Nephron progenitor cell (in vitro differentiated cells): ENCODE results near the gene FRMD1.

Source experiments
- DNase-seq: peaks from one replicate; pipeline ENCODE4 v3.0.0; 2021
- H3K27ac Mint-ChIP-seq: 2 replicates; pipeline ENCODE4 v1.8.0; 2021; ENCODE audit warnings: mild to moderate bottlenecking, moderate library complexity, mixed read lengths
- H3K27me3 Mint-ChIP-seq: 2 replicates; pipeline ENCODE4 v1.8.0; 2021; ENCODE audit warnings: mild to moderate bottlenecking, low read depth, mixed read lengths; ENCODE audit not compliant: poor library complexity
- H3K36me3 Mint-ChIP-seq: 2 replicates; pipeline ENCODE4 v1.8.0; 2021; ENCODE audit warnings: low read depth, mixed read lengths
- H3K4me1 Mint-ChIP-seq: 2 replicates; pipeline ENCODE4 v1.8.0; 2021; ENCODE audit warnings: mixed read lengths
- H3K4me3 Mint-ChIP-seq: 2 replicates; pipeline ENCODE4 v1.8.0; 2021; ENCODE audit warnings: mild to moderate bottlenecking, moderate library complexity, mixed read lengths
- H3K9me3 Mint-ChIP-seq: 2 replicates; pipeline ENCODE4 v1.8.0; 2021; ENCODE audit warnings: mild to moderate bottlenecking, moderate library complexity, mixed read lengths
- TF ChIP-seq, protein P1 (sequence below): fragments of 200-600 bp; sonication (generic); IDR thresholded peaks from 2 replicates; pipeline ENCODE4 v1.5.0; 2021; ENCODE audit warnings: antibody characterized with exemption

Gene FRMD1

DNA sequence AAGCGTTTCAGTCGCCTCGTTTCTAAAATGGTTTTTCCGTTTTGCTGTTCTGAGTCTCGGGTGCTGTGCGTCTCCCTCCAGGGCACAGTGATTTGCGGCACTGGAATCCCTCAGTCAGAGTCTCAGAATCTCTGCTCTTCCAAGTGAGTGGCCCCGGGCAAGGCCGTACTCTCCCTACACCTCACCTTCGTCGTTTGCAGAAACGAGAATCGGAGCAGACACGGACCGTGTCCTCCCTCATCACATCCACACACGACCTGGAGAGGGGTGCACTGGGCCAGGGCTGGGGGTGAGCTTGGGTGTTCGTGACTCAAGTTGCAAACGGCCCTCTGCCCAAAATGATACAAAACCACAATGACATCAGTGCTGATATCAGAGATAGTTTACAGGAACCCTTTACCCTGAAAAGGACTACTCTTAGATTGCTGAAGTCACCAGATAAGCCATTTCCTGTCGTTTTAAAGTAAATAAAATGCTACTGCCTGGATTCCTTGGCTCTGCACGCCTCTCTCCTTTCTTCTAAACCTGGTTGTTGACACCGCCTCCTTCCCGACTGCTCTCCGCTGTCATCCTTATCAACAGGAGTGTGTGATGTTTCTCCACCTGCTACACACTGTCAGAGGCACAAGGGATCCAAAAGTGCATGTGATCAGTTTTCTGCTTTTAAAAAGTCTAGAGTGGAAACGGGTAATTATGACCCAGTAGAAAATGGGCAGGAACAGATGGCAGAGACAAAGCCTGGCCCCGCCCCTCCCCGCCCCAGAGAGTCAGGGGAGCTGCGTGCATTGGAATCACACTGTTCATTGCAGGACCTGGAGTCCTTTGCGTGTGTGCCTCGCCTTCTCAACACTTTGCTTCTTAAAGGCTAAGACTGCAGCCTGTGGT, 43.1 kb downstream of the FRMD1 start:
- H3K36me3 Mint-ChIP-seq: peaks cover 24% of the 10 kb centered on the region
- peak overlapping the region; percentile 81 for H3K4me3 Mint-ChIP-seq
- TF ChIP-seq, protein P1, sequence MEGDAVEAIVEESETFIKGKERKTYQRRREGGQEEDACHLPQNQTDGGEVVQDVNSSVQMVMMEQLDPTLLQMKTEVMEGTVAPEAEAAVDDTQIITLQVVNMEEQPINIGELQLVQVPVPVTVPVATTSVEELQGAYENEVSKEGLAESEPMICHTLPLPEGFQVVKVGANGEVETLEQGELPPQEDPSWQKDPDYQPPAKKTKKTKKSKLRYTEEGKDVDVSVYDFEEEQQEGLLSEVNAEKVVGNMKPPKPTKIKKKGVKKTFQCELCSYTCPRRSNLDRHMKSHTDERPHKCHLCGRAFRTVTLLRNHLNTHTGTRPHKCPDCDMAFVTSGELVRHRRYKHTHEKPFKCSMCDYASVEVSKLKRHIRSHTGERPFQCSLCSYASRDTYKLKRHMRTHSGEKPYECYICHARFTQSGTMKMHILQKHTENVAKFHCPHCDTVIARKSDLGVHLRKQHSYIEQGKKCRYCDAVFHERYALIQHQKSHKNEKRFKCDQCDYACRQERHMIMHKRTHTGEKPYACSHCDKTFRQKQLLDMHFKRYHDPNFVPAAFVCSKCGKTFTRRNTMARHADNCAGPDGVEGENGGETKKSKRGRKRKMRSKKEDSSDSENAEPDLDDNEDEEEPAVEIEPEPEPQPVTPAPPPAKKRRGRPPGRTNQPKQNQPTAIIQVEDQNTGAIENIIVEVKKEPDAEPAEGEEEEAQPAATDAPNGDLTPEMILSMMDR: no peak
- H3K9me3 Mint-ChIP-seq: peaks cover 63% of the 10 kb centered on the region
- H3K27ac Mint-ChIP-seq: peak overlapping the region; percentile 68
- no peak for DNase-seq
- peaks cover 29% of the 10 kb centered on the region for H3K4me1 Mint-ChIP-seq
- peaks cover 26% of the 10 kb centered on the region for H3K27me3 Mint-ChIP-seq

- Mint-ChIP-seq H3K9me3 (peaks cover 56% of the 10 kb centered on the region), H3K27ac (peak overlapping the region; percentile 68), H3K27me3 (peaks cover 26% of the 10 kb centered on the region), H3K36me3 (peaks cover 24% of the 10 kb centered on the region), H3K4me1 (peaks cover 34% of the 10 kb centered on the region), H3K4me3 (peak overlapping the region; percentile 81)
- TF ChIP-seq, protein P1: no peak
- DNase-seq: peak; percentile 73
These were observed 43.8 kb downstream of the FRMD1 start for GRCh38 chr6:168035098-168035660.

- TF ChIP-seq, protein P1: no peak
These were observed 44.5 kb downstream of the FRMD1 start for GRCh38 chr6:168034537-168034936.

DNA sequence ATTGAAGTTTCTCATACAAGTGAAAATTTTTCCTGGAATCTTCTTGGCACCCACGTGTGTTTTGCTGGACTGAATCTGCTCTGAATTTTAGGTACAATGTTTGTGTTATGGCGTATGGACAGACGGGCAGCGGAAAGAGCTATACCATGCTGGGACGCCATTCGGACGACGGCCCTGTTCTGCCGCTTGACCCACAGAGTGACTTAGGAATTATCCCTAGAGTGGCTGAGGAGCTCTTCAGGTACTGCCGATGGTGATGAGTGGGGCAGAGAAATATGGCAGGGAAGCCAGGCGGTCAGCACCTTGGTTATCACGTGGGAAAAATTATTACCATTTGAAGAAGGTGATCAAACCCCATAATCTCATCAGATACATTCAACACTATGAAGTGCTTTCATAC, 45.2 kb downstream of the FRMD1 start:
- peaks cover 34% of the 10 kb centered on the region for H3K4me1 Mint-ChIP-seq
- H3K4me3 Mint-ChIP-seq: no peak overlapping the region

More at GRCh38 chr6:168034537-168034936, 44.5 kb downstream of the FRMD1 start:
- DNase-seq: no peak
- H3K9me3 Mint-ChIP-seq: peaks cover 50% of the 10 kb centered on the region
- peaks cover 24% of the 10 kb centered on the region for H3K36me3 Mint-ChIP-seq
- H3K4me3 Mint-ChIP-seq: peak overlapping the region; percentile 81
- no peak overlapping the region for H3K27ac Mint-ChIP-seq
- H3K4me1 Mint-ChIP-seq: peaks cover 34% of the 10 kb centered on the region
- peaks cover 26% of the 10 kb centered on the region for H3K27me3 Mint-ChIP-seq

DNA sequence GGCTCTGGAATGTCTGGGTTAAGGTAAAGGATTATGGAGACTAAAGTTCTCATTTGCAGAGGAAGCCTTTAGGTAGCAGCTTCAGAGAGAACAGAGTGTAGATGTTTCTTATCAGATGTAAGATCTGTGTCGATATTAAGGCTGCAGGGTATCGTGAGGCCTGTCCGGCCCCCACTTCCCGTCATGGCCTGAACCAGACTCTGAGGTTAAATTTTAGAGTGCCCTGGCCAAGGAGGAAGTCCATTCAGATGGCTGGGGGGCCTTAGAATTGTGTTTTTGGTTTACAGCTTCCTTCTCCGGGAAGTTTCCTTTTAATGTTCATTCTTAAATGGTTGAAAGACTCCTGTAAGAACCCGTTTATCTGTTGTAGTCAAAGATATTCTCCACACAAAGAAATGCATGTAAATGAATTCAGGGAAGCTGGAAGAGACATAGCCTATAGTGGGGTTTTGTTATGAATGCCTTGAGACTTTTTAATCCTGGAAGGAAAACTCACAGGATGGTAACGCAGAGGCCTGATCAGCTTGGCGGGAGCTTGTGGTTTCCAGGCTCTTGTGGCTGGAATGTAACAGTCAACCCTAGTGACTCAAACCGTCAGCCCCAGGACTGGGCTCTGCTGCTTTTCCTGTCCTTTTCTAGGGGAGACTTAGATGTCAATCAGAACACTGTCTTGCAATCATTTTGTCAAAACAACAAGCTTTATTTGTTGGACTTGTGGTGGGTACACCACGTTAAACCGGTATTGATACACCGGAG, 46.8 kb downstream of the FRMD1 start:
- Mint-ChIP-seq H3K27ac (peak overlapping the region; percentile 85), H3K36me3 (peaks cover 9% of the 10 kb centered on the region), H3K27me3 (peaks cover 11% of the 10 kb centered on the region), H3K9me3 (peaks cover 26% of the 10 kb centered on the region), H3K4me3 (no peak overlapping the region), H3K4me1 (peaks cover 34% of the 10 kb centered on the region)
- DNase-seq: no peak
- TF ChIP-seq, protein P1: no peak

More for the DNA sequence above, 45.2 kb downstream of the FRMD1 start:
- Mint-ChIP-seq H3K9me3 (peaks cover 42% of the 10 kb centered on the region), H3K27ac (no peak overlapping the region), H3K27me3 (peaks cover 26% of the 10 kb centered on the region), H3K36me3 (peaks cover 23% of the 10 kb centered on the region)
- DNase-seq: no peak
- TF ChIP-seq, protein P1: no peak
